ENCODE measurements around the gene RILPL2.
A peak's percentile ranks its signal among the peaks of the same experiment; 100 is the strongest.

- TF ChIP-seq CTCF (IDR thresholded peaks at IDR 0.05) = peak in 1 of 6 experiments; percentile 23
- TF ChIP-seq POLR2A (IDR thresholded peaks at IDR 0.05) = peak in 2 of 4 donors; percentile 11 to 29
These were observed 45.7 kb downstream of the RILPL2 start for GRCh38 chr12:123390498-123391426.
